Vagina (tissue), 2 donors: ENCODE results near the gene THADA. TPM values are rescaled to one million over a fixed set of nuclear protein-coding genes. Genes with fewer than 3 reads are reported as not detected.

Experiments used
- DNase-seq, 2 donors: peaks; one replicate each; pipeline ENCODE4 v3.0.0-alpha.2; 2017; ENCODE audit errors: extremely low spot score in 2 of 2
- H3K27ac ChIP-seq: fragments of 200-600 bp; sonication (generic); one replicate; pipeline ENCODE4 v1.5.1; 2019
- H3K27me3 ChIP-seq: fragments of 200-600 bp; sonication (generic); one replicate; pipeline ENCODE4 v1.5.1; 2019
- H3K36me3 ChIP-seq, 2 donors: fragments of 200-600 bp; sonication (generic); one replicate each; pipeline ENCODE4 v1.5.1; 2017 to 2019
- H3K4me1 ChIP-seq: fragments of 200-600 bp; sonication (generic); one replicate; pipeline ENCODE4 v1.5.1; 2019
- H3K4me3 ChIP-seq, 2 donors: fragments of 200-600 bp; sonication (generic); 1 replicate in 1 of 2; 2 replicates in 1 of 2; pipeline ENCODE4 v1.5.1; 2016 to 2019
- H3K9me3 ChIP-seq: fragments of 200-600 bp; sonication (generic); one replicate; pipeline ENCODE4 v1.5.1; 2019
- POLR2A ChIP-seq, 2 donors: fragments of 450-650 bp; IDR thresholded peaks; one replicate each; pipeline ENCODE4 v1.6.1; 2017; ENCODE audit warnings: antibody characterized with exemption in 2 of 2, mild to moderate bottlenecking in 2 of 2, moderate library complexity in 2 of 2
- POLR2AphosphoS5 ChIP-seq, 2 donors: sonication (generic); formaldehyde crosslinking; IDR thresholded peaks; one replicate each; pipeline ENCODE4 v1.9.0; 2017; ENCODE audit warnings: antibody characterized with exemption in 2 of 2, mild to moderate bottlenecking in 2 of 2, low read depth in 1 of 2; ENCODE audit not compliant: insufficient read depth in 1 of 2
- intact Hi-C: fragments of 100-400 bp; cut with DNase I; formaldehyde crosslinking; loops from one replicate; pipeline ENCODE4 v1.15.1; 2023
- total RNA-seq: library from RNA; depleted of rRNA; stranded (reverse); fragments of >200 nt; gene quantifications from one replicate; pipeline ENCODE4 v1.2.3, GENCODE V29; 2016
- TF ChIP-seq, protein P1 (sequence below), 3 experiments: fragments of 450-650 bp in 2 of 3; fragments of 200-600 bp in 1 of 3; sonication (generic) in 1 of 3; IDR thresholded peaks; one replicate each; pipeline ENCODE4 v1.5.1; 2017 to 2019; ENCODE audit warnings: antibody characterized with exemption in 3 of 3, mild to moderate bottlenecking in 2 of 3, moderate library complexity in 2 of 3

Gene THADA
- total RNA-seq, 1 donor from 2014 or later, result 32.2 TPM

DNA sequence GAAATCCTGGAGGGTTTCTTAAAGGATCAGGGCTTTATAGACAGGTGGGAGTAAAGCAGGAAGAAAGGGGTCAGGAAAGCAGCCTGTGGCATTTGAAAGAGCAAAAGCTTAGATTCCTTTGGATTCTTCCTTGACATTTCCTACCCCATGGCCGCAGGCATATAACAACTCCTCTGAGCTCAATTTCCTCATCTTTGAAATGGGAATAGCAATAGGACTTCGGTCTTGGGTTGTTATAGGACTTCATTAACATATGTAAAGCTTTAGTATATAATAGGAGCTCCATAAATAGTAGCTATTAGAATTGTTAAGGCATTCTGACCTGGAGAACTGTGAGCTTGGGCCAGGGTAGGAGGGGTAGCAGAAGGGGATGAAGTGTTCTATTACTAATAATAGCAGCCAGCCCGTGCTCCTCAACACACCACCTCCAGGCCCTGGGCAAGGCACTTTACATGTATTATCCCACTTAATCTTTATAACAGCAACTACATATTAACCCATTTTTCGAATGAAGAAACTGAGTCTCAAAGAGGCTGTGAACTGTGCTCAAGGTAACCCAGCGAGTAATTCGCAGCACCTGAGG is 380.1 kb downstream of the THADA start:
- no peaks in the 10 kb centered on the region for H3K9me3 ChIP-seq
- H3K4me1 ChIP-seq, result peaks cover 40% of the 10 kb centered on the region
- no peaks in the 10 kb centered on the region for H3K27me3 ChIP-seq
- no peak for DNase-seq
- intact Hi-C loops, result loop anchor here (5.0 kb wide), 1 partner anchor 762 kb away; no protein-coding TSS in a partner anchor
- TF ChIP-seq, protein P1, sequence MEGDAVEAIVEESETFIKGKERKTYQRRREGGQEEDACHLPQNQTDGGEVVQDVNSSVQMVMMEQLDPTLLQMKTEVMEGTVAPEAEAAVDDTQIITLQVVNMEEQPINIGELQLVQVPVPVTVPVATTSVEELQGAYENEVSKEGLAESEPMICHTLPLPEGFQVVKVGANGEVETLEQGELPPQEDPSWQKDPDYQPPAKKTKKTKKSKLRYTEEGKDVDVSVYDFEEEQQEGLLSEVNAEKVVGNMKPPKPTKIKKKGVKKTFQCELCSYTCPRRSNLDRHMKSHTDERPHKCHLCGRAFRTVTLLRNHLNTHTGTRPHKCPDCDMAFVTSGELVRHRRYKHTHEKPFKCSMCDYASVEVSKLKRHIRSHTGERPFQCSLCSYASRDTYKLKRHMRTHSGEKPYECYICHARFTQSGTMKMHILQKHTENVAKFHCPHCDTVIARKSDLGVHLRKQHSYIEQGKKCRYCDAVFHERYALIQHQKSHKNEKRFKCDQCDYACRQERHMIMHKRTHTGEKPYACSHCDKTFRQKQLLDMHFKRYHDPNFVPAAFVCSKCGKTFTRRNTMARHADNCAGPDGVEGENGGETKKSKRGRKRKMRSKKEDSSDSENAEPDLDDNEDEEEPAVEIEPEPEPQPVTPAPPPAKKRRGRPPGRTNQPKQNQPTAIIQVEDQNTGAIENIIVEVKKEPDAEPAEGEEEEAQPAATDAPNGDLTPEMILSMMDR (IDR thresholded peaks at IDR 0.05), result no peak
- TF ChIP-seq POLR2A (IDR thresholded peaks at IDR 0.05) (no peak), POLR2AphosphoS5 (IDR thresholded peaks at IDR 0.05; ENCODE audit: insufficient read depth in 1 of 2, low read depth in 1 of 2) (no peak)
- H3K36me3 ChIP-seq, result no peaks in the 10 kb centered on the region
- H3K4me3 ChIP-seq, result no peak overlapping the region
- H3K27ac ChIP-seq, result no peak overlapping the region

DNA sequence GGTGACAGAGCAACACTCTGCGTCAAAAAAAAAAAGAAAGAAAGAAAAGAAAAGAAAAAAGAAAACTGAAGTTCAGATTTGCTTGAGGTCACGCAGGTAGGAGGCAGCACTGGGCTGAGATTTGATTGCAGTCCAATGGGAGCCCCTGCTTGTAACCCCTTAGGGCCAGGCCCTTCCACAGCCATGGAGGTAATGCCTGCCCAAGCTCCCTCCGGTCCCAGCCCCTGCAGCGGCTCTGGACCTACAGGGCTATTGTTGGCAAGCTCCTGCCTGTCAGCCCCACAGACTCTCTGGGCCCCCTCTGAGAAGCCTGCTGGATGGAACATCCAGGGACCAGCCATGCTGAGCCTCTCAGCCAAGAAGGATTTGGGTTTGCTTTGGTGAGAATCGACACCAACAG is 381.6 kb downstream of the THADA start:
- DNase-seq, result no peak
- TF ChIP-seq POLR2AphosphoS5 (IDR thresholded peaks at IDR 0.05; ENCODE audit: insufficient read depth in 1 of 2, low read depth in 1 of 2), result no peak
- TF ChIP-seq POLR2A (IDR thresholded peaks at IDR 0.05), result no peak
- TF ChIP-seq, protein P1 (IDR thresholded peaks at IDR 0.05), result no peak
- Histone ChIP-seq H3K4me1 (peaks cover 41% of the 10 kb centered on the region), H3K36me3 (no peaks in the 10 kb centered on the region), H3K27me3 (no peaks in the 10 kb centered on the region), H3K9me3 (no peaks in the 10 kb centered on the region), H3K27ac (no peak overlapping the region), H3K4me3 (no peak overlapping the region)
- intact Hi-C loops, result no loop called here

DNA sequence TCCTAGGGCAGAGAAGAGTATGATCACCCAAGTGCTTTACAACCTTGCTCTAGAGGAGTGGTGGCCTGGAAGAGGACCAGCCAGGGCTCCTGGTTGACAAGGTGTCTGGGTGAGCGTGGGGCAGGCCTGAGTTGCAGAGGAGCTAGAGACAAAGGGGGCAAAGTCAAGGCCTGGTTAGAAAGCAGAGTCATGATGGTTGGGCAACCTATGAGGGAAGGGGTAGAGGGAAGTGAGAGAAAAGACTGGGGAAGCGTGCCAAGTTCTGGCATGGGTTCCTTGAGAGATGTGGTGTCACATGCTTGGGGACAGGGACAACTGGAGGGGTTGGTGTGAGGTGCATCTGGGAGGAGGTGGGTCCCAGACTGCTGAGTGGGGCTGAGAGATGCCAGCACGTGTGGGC is 382.9 kb downstream of the THADA start:
- TF ChIP-seq POLR2AphosphoS5 (IDR thresholded peaks at IDR 0.05; ENCODE audit: insufficient read depth in 1 of 2, low read depth in 1 of 2) (no peak), POLR2A (IDR thresholded peaks at IDR 0.05) (no peak)
- TF ChIP-seq, protein P1 (IDR thresholded peaks at IDR 0.05), result no peak
- Histone ChIP-seq H3K9me3 (no peaks in the 10 kb centered on the region), H3K4me3 (no peak overlapping the region), H3K4me1 (peaks cover 33% of the 10 kb centered on the region), H3K36me3 (no peaks in the 10 kb centered on the region), H3K27ac (no peak overlapping the region), H3K27me3 (no peaks in the 10 kb centered on the region)
- intact Hi-C loops, result no loop called here
- DNase-seq, result no peak

DNA sequence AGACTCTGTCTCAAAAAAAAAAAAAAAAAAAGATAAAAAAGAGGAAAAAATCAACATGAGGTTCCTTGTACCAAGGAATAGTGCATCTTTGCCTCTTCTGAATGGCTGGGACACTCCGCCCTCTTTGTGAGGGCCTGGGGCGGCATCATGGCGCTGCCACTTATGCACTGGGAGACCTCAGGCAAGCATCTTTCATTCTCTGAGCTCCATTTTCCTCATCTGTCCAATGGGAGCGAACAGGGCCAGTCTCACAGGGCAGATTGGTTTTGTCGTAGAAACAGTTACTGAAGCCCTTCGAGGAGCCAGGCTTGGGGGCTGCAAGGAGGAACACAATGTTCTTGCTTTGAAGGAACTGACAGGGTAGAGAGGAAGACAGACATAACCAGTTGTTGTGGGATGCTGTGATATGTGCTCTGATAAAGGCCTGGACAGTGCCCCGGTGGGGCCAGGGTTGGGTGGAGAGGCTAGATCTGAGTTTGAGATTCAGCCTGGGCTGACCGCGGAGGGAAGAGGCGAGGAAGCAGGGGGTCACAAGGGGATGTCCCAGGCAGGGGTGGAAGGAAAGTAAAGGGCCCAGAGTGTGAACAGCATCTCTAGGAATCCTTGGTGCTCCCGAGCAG is 383.5 kb downstream of the THADA start:
- Histone ChIP-seq H3K4me3 (no peak overlapping the region), H3K9me3 (no peaks in the 10 kb centered on the region), H3K27me3 (no peaks in the 10 kb centered on the region), H3K4me1 (peaks cover 27% of the 10 kb centered on the region), H3K36me3 (no peaks in the 10 kb centered on the region), H3K27ac (no peak overlapping the region)
- intact Hi-C loops, result no loop called here
- no peak for TF ChIP-seq POLR2A (IDR thresholded peaks at IDR 0.05)
- no peak for TF ChIP-seq POLR2AphosphoS5 (IDR thresholded peaks at IDR 0.05; ENCODE audit: insufficient read depth in 1 of 2, low read depth in 1 of 2)
- TF ChIP-seq, protein P1 (IDR thresholded peaks at IDR 0.05), result no peak
- DNase-seq, result no peak
